Pancreas (tissue), 10 donors: ENCODE data around the gene STXBP4. TPM values are rescaled to one million over a fixed set of nuclear protein-coding genes. Genes with fewer than 3 reads are reported as not detected.

Experiments
- ATAC-seq, 4 donors: fragments of 200-7000 bp; cut with Tn5 transposase; one replicate each; pipeline versions ENCODE4 v1.8.0 to v1.9.1; 2020; ENCODE audit warnings: mild to moderate bottlenecking in 4 of 4, moderate library complexity in 4 of 4
- DNase-seq, 6 donors: peaks; one replicate each; pipeline ENCODE4 v3.0.0-alpha.2; 2020
- FAIRE-seq: peaks from 2 replicates; lab custom pipeline; 2012; peaks lifted over from hg19 to GRCh38; lab: Jason Lieb, UNC
- H3K27ac ChIP-seq, 4 donors: fragments of 200-600 bp; sonication (generic); 1 replicate in 3 of 4; 2 replicates in 1 of 4; pipeline versions ENCODE4 v1.5.0 to v1.8.0; 2020
- H3K27me3 ChIP-seq, 4 donors: fragments of 200-600 bp; one replicate each; pipeline ENCODE4 v1.8.0; 2021
- H3K36me3 ChIP-seq, 3 donors: fragments of 200-600 bp; sonication (generic) in 1 of 3; one replicate each; pipeline versions ENCODE4 v1.5.0 to v1.8.0; 2020 to 2021
- H3K4me1 ChIP-seq, 3 donors: fragments of 200-600 bp; one replicate each; pipeline ENCODE4 v1.8.0; 2021
- H3K4me3 ChIP-seq, 4 donors: fragments of 200-600 bp; sonication (generic) in 2 of 4; one replicate each; pipeline versions ENCODE4 v1.5.0 to v1.8.0; 2020 to 2021
- H3K9me3 ChIP-seq, 4 donors: fragments of 200-600 bp; one replicate each; pipeline ENCODE4 v1.8.0; 2021
- CTCF ChIP-seq, 4 donors: fragments of 200-600 bp; sonication (generic) in 3 of 4; IDR thresholded peaks; one replicate each; pipeline versions ENCODE4 v1.5.0 to v1.8.0; 2021; ENCODE audit warnings: antibody characterized with exemption in 4 of 4
- WGBS, 2 donors: extraction: QIAGEN DNeasy Blood & Tissue Kit; methylation state at CpG; one replicate each; pipeline ENCODE4 v1.1.7; 2013; 5-methylcytosine and 5-hydroxymethylcytosine counted together
- intact Hi-C, 3 donors: fragments of 100-400 bp; cut with DNase I; formaldehyde crosslinking; loops; one replicate each; pipeline versions ENCODE4 v1.11.1 to v1.14.2; 2022
- polyA plus RNA-seq, 2 donors: library from polyadenylated mRNA; stranded (reverse); fragments of 200-250 nt; gene quantifications; one replicate each; pipeline ENCODE4 v1.2.3, GENCODE V29; 2013
- total RNA-seq, 6 donors: library from RNA; stranded (reverse); fragmentation: NEBNext Ultra II Directional in 4 of 6; extraction: Animal tissue kit (Norgen Biotek cat#: 25700) in 4 of 6; gene quantifications; one replicate each; pipeline versions ENCODE4 v1.2.1 to v1.2.4, GENCODE V29; 2021 to 2023
- donor health status: healthy with polysubstance abuse.
- donor health status: DM: no; HTN: no; CAD: no; lungs with moderate emphysema.
- donor health status: DM: no; HTN: no; CAD: no.
- donor health status: control.
- donor health status: control.
- donor health status: Bipolar disorder and iron deficiency.
- donor health status: DM: yes; HTN: yes; CAD: no.
- donor health status: DM: no; HTN: no; CAD: no.
- donor health status: DM: no; HTN: no; CAD: no.
- donor health status: DM: yes; HTN: yes; CAD: no.

STXBP4 gene
- total and polyA plus RNA-seq, 8 donors, result 0.72 to 12.6 (median 5.4) TPM

DNA sequence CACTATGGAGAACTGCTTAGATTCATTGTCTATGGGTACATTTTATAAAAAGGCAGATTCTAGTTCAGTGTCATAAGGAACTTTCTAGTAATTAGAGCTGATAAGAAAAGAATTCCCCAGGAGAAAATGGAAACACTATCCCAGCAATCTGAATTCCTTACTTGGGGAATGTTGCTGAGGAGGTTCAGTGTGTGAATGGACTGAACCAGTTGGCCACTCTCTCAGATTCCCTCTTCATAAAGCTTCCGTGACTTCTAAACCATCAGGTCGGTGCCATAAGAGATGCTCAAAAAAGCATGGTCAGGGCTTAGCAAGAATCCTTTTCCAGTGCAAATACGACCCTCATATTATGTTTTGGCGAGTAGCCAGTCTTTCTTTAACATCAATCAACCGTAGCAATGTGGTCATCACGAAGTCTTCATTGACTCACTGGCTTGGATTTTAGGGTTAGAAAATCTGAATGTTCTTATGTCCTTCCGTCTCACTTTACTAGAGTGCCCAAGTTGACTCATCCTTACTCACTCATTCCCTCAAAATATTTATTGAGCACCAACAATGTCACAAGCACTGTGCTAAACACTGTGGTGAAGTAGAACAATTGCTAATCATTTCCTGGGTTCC lies 193.5 kb downstream of the STXBP4 start:
- Histone ChIP-seq H3K27ac (no peak overlapping the region), H3K36me3 (no peaks in the 10 kb centered on the region), H3K4me3 (no peak overlapping the region), H3K4me1 (peaks cover 0 to 7% (median 6%) of the 10 kb centered on the region in 3 donors), H3K9me3 (no peaks in the 10 kb centered on the region), H3K27me3 (no peaks in the 10 kb centered on the region)
- ATAC-seq, result no peak
- no peak for FAIRE-seq
- intact Hi-C loops, result no loop called here
- DNase-seq, result no peak
- no peak for TF ChIP-seq CTCF (IDR thresholded peaks at IDR 0.05)
- WGBS, 2 donors, result 88 to 91% methylated on average over 7 of the region's 7 CpGs

- H3K27ac ChIP-seq, result no peak overlapping the region
- H3K36me3 ChIP-seq, result no peaks in the 10 kb centered on the region
- DNase-seq (no peak), FAIRE-seq (no peak), ATAC-seq (no peak)
- H3K27me3 ChIP-seq, result no peaks in the 10 kb centered on the region
- H3K4me1 ChIP-seq, result peaks cover 0 to 2% (median 1%) of the 10 kb centered on the region in 3 donors
- no peaks in the 10 kb centered on the region for H3K9me3 ChIP-seq
- intact Hi-C loops, result no loop called here
- no peak overlapping the region for H3K4me3 ChIP-seq
- TF ChIP-seq CTCF (IDR thresholded peaks at IDR 0.05), result no peak
These were observed 194.0 kb downstream of the STXBP4 start for GRCh38 chr17:55162556-55162946.

DNA sequence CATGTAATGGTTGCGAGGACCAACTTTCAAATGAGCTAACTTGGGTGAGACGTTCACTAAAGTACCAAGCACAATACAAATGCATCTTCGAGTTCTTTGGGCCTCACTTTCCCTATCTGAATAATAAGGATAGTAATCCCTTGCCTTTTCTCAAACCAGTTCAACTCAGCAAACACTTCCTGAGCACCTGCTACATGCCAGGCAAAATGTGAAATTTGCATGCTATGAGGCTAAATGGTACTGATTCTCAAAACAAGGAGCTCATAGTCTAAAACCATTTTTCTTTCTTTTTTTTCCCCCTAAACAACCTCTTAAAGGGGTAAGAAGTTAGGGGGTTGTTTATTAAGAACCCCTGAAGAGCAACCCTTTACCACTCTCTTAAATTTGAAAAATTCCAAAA lies 194.8 kb downstream of the STXBP4 start:
- no peak for TF ChIP-seq CTCF (IDR thresholded peaks at IDR 0.05)
- Histone ChIP-seq H3K36me3 (no peaks in the 10 kb centered on the region), H3K4me3 (no peak overlapping the region), H3K9me3 (no peaks in the 10 kb centered on the region), H3K4me1 (no peaks in the 10 kb centered on the region), H3K27me3 (no peaks in the 10 kb centered on the region), H3K27ac (no peak overlapping the region)
- intact Hi-C loops, result no loop called here
- FAIRE-seq (no peak), ATAC-seq (no peak), DNase-seq (no peak)
- 83 to 87% methylated on average over 3 of the region's 3 CpGs for WGBS, 2 donors

DNA sequence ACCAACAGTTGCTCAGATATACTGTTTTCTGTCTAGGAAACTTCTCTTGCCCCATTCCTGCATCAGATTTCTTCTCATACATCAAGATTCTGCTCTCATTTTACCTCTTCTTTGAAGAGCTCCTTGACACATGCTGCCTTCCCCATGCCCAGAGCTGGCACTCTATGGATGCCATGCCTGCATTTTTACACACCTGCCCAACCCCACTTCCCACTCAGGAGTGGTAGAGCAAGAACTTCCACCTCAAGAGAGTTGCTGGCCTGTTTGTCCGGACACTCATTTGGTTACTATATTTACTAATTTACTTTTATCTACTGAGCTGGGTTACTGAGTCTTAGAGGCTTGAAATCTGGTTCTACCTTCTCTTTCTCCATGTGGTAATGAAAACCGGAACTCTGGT lies 197.9 kb downstream of the STXBP4 start:
- 70 to 83% methylated on average over 2 of the region's 2 CpGs for WGBS, 2 donors
- H3K4me1 ChIP-seq, result no peaks in the 10 kb centered on the region
- no peak overlapping the region for H3K4me3 ChIP-seq
- intact Hi-C loops, result no loop called here
- TF ChIP-seq CTCF (IDR thresholded peaks at IDR 0.05), result no peak
- no peaks in the 10 kb centered on the region for H3K9me3 ChIP-seq
- H3K27ac ChIP-seq, result no peak overlapping the region
- ATAC-seq (no peak), FAIRE-seq (no peak), DNase-seq (no peak)
- no peaks in the 10 kb centered on the region for H3K36me3 ChIP-seq
- no peaks in the 10 kb centered on the region for H3K27me3 ChIP-seq

DNA sequence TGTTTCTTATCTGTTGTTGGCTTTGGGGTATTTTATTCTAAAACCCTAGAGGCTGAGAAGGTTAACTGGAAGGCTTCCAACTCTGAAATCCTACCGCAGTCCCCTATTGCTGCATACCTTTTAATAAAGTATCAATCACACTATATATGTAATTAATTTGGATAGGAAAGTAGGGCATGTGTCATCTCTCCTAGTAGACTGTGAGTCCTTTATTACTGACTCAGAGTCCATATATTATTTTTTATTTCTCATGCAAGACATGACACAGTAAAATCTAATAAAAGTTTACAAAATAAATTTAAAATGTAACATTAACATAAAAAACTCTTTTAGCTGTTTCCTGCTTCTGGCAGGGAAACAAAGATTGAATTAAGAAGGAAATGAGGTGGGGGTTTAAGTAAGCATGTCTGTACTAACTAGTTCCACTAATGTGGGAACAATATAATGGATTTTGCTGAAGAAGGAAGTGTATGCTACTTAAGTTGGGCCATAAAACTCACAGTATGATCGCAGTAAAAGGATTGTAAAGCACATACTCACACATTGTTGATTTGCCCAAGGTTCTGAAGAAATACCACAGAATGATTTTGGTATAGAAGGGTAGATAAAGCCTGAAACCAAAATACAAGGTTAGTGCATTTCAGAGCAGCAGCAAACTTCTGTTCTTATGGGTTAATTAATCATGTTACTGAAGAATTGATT lies 198.6 kb downstream of the STXBP4 start:
- 69 to 76% methylated on average over 2 of the region's 2 CpGs for WGBS, 2 donors
- no peak for TF ChIP-seq CTCF (IDR thresholded peaks at IDR 0.05)
- H3K27ac ChIP-seq, result no peak overlapping the region
- intact Hi-C loops, result no loop called here
- no peaks in the 10 kb centered on the region for H3K4me1 ChIP-seq
- H3K9me3 ChIP-seq, result no peaks in the 10 kb centered on the region
- DNase-seq, result no peak
- FAIRE-seq, result no peak
- H3K4me3 ChIP-seq, result no peak overlapping the region
- H3K36me3 ChIP-seq, result no peaks in the 10 kb centered on the region
- H3K27me3 ChIP-seq, result no peaks in the 10 kb centered on the region
- ATAC-seq, result no peak
